ENCODE data around the gene NPAS3. TPM values are rescaled to one million over a fixed set of nuclear protein-coding genes. Genes with fewer than 3 reads are reported as not detected.

NPAS3 gene
- total RNA-seq, 1 experiment from 2014 or later, result 15.6 TPM

- intact Hi-C loops (cut with micrococcal nuclease; ENCODE audit: unreplicated experiment), result no loop called here
- ChIA-PET POLR2A (ENCODE audit: low non-redundant PET) (no interaction called here), CTCF (interaction anchor here (0.7 kb wide), 1 partner anchor 189 kb away, joined by 4 read pairs; no protein-coding TSS in a partner anchor)
Measured at GRCh38 chr14:33629792-33630191, 691.1 kb downstream of the NPAS3 start.

DNA sequence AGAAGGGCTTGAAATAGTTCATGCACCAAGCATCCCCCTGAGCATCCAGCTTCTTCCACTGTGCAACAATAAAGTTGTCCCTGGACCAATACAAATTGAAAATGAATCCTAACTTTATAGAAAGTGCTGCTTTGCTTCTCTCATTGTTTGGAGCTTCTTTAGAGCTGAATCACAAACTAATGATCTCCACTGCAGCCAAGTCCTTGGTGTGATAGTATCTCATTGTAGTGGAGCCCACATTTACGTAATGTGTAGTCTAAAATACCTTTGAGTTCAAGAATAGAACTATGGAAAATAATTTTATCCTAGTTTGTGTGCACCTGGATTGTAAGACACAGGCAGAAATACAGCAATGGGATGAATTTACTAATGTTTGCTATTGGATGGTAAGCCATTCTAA lies 692.3 kb downstream of the NPAS3 start:
- POLR2A ChIA-PET (ENCODE audit: low non-redundant PET), result no interaction called here
- no peak overlapping the region for H3K27ac ChIP-seq (ENCODE audit: low read depth, low read length, poor library complexity, severe bottlenecking)
- H3K36me3 ChIP-seq (ENCODE audit: insufficient read depth, low read length, poor library complexity, severe bottlenecking), result no peaks in the 10 kb centered on the region
- CTCF ChIA-PET, result no interaction called here
- no TSS peak for BruUV-seq (replicated peaks)
- no peaks in the 10 kb centered on the region for H3K9me3 ChIP-seq (ENCODE audit: low read depth, low read length, poor library complexity, severe bottlenecking)
- no peaks in the 10 kb centered on the region for H3K4me1 ChIP-seq (ENCODE audit: insufficient read depth, low read length, poor library complexity, severe bottlenecking)
- intact Hi-C loops (cut with micrococcal nuclease; ENCODE audit: unreplicated experiment), result no loop called here
- no peak for TF ChIP-seq EZH2 (IDR thresholded peaks at IDR 0.05; ENCODE audit: borderline replicate concordance, low read depth, low read length, poor library complexity, severe bottlenecking)
- no peaks in the 10 kb centered on the region for H3K27me3 ChIP-seq (replicated peaks; ENCODE audit: insufficient read depth, low read depth, low read length, poor library complexity)
- no peak overlapping the region for H3K4me3 ChIP-seq (ENCODE audit: low read depth, low read length, poor library complexity, severe bottlenecking)
- DNase-seq (ENCODE audit: low spot score), result no peak

More at GRCh38 chr14:33629792-33630191, 691.1 kb downstream of the NPAS3 start:
- no TSS peak for BruUV-seq (replicated peaks)
- no peak overlapping the region for H3K27ac ChIP-seq (ENCODE audit: low read depth, low read length, poor library complexity, severe bottlenecking)
- H3K36me3 ChIP-seq (ENCODE audit: insufficient read depth, low read length, poor library complexity, severe bottlenecking), result no peaks in the 10 kb centered on the region
- DNase-seq (ENCODE audit: low spot score), result no peak
- H3K4me3 ChIP-seq (ENCODE audit: low read depth, low read length, poor library complexity, severe bottlenecking), result no peak overlapping the region
- no peaks in the 10 kb centered on the region for H3K27me3 ChIP-seq (replicated peaks; ENCODE audit: insufficient read depth, low read depth, low read length, poor library complexity)
- H3K4me1 ChIP-seq (ENCODE audit: insufficient read depth, low read length, poor library complexity, severe bottlenecking), result no peaks in the 10 kb centered on the region
- H3K9me3 ChIP-seq (ENCODE audit: low read depth, low read length, poor library complexity, severe bottlenecking), result no peaks in the 10 kb centered on the region
- TF ChIP-seq, protein P1, sequence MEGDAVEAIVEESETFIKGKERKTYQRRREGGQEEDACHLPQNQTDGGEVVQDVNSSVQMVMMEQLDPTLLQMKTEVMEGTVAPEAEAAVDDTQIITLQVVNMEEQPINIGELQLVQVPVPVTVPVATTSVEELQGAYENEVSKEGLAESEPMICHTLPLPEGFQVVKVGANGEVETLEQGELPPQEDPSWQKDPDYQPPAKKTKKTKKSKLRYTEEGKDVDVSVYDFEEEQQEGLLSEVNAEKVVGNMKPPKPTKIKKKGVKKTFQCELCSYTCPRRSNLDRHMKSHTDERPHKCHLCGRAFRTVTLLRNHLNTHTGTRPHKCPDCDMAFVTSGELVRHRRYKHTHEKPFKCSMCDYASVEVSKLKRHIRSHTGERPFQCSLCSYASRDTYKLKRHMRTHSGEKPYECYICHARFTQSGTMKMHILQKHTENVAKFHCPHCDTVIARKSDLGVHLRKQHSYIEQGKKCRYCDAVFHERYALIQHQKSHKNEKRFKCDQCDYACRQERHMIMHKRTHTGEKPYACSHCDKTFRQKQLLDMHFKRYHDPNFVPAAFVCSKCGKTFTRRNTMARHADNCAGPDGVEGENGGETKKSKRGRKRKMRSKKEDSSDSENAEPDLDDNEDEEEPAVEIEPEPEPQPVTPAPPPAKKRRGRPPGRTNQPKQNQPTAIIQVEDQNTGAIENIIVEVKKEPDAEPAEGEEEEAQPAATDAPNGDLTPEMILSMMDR (conservative IDR thresholded peaks at IDR 0.05; ENCODE audit: low read depth, low read length), result no peak
- no peak for TF ChIP-seq EZH2 (IDR thresholded peaks at IDR 0.05; ENCODE audit: borderline replicate concordance, low read depth, low read length, poor library complexity, severe bottlenecking)

- Histone ChIP-seq H3K4me3 (ENCODE audit: low read depth, low read length, poor library complexity, severe bottlenecking) (no peak overlapping the region), H3K36me3 (ENCODE audit: insufficient read depth, low read length, poor library complexity, severe bottlenecking) (no peaks in the 10 kb centered on the region), H3K9me3 (ENCODE audit: low read depth, low read length, poor library complexity, severe bottlenecking) (no peaks in the 10 kb centered on the region), H3K27ac (ENCODE audit: low read depth, low read length, poor library complexity, severe bottlenecking) (no peak overlapping the region), H3K27me3 (replicated peaks; ENCODE audit: insufficient read depth, low read depth, low read length, poor library complexity) (no peaks in the 10 kb centered on the region), H3K4me1 (ENCODE audit: insufficient read depth, low read length, poor library complexity, severe bottlenecking) (no peaks in the 10 kb centered on the region)
- ChIA-PET CTCF (no interaction called here), POLR2A (ENCODE audit: low non-redundant PET) (no interaction called here)
- TF ChIP-seq, protein P1 (conservative IDR thresholded peaks at IDR 0.05; ENCODE audit: low read depth, low read length), result no peak
- no peak for TF ChIP-seq EZH2 (IDR thresholded peaks at IDR 0.05; ENCODE audit: borderline replicate concordance, low read depth, low read length, poor library complexity, severe bottlenecking)
- intact Hi-C loops (cut with micrococcal nuclease; ENCODE audit: unreplicated experiment), result no loop called here
- DNase-seq (ENCODE audit: low spot score), result no peak
- no TSS peak for BruUV-seq (replicated peaks)
Measured at GRCh38 chr14:33631441-33631840, 692.8 kb downstream of the NPAS3 start.

DNA sequence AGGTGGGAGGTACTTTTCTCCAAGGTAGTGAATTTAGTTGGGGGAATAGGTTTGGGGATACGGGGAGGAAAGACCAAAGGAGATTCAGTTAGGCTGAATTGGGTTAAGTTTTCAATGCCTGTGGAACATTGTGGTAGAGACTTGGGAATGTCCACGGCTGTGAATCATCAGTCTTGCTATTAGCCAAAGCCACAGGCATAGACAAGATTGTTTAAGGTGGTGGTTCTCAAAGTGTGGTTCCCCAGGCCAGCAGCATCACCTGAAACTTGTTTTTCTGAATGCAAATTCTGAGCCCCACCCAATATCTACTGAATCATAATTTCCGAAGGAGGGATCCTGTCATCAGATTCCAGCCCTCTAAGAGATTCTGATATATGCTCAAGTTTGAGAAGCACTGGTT lies 696.0 kb downstream of the NPAS3 start:
- Histone ChIP-seq H3K4me1 (ENCODE audit: insufficient read depth, low read length, poor library complexity, severe bottlenecking) (no peaks in the 10 kb centered on the region), H3K27ac (ENCODE audit: low read depth, low read length, poor library complexity, severe bottlenecking) (no peak overlapping the region), H3K27me3 (replicated peaks; ENCODE audit: insufficient read depth, low read depth, low read length, poor library complexity) (no peaks in the 10 kb centered on the region), H3K9me3 (ENCODE audit: low read depth, low read length, poor library complexity, severe bottlenecking) (no peaks in the 10 kb centered on the region), H3K36me3 (ENCODE audit: insufficient read depth, low read length, poor library complexity, severe bottlenecking) (no peaks in the 10 kb centered on the region), H3K4me3 (ENCODE audit: low read depth, low read length, poor library complexity, severe bottlenecking) (no peak overlapping the region)
- POLR2A ChIA-PET (ENCODE audit: low non-redundant PET), result no interaction called here
- CTCF ChIA-PET, result no interaction called here
- TF ChIP-seq, protein P1 (conservative IDR thresholded peaks at IDR 0.05; ENCODE audit: low read depth, low read length), result no peak
- TF ChIP-seq EZH2 (IDR thresholded peaks at IDR 0.05; ENCODE audit: borderline replicate concordance, low read depth, low read length, poor library complexity, severe bottlenecking), result no peak
- no peak for DNase-seq (ENCODE audit: low spot score)
- no TSS peak for BruUV-seq (replicated peaks)
- intact Hi-C loops (cut with micrococcal nuclease; ENCODE audit: unreplicated experiment), result no loop called here
